GM19438 (cell line): ENCODE data around the gene HLA-DRA.
A peak's percentile ranks its signal among the peaks of the same experiment; 100 is the strongest.
"Not testable (repeated sequence)": the region's sequence is repeated elsewhere in the genome, so short reads cannot be mapped to it uniquely, and the experiment has no call there.

Experiments used
- ATAC-seq: cut with Tn5 transposase; IDR thresholded peaks from one replicate; pipeline ENCODE4 v1.9.1; 2021; ENCODE audit warnings: low read depth; ENCODE audit not compliant: unreplicated experiment

The HLA-DRA gene

DNA sequence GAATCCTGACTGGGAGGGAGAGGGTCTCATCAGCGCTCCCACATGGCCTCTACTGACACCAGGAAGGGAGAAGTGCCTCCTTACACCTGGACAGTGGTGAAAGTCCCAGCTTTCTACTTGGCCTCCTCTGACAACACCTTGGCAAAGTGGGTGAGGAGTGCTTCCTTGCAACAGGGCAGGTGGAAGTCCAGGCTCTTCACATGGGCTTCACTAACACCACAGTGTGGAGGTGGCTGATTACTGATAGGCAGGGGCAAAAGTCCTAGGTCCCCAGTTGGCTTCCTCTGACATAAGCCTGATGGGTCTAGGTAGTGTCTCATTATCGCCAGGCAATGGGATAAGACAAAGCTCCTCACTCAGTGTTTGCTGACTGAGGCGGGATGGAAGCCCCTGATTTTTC lies 9.5 kb upstream of the HLA-DRA start:
- ATAC-seq = no peak

DNA sequence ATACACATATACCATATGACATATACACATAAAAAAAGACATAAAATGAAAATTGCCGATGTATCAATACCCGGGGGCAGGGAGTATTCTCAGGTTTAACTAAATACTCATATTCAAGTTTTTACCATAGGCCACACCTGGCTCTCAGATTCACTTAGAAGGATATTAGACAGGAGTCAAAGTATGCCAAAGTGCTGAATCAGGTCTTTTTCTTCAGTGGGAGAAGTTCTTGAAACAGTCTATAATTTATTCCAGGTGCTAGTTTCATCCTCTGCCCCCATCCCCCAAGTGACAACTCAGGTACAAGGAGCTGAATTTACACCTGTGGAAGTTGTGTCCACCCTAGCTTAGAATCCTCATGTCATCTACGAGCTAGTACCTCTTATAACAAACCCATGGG lies 8.5 kb upstream of the HLA-DRA start:
- ATAC-seq = no peak

DNA sequence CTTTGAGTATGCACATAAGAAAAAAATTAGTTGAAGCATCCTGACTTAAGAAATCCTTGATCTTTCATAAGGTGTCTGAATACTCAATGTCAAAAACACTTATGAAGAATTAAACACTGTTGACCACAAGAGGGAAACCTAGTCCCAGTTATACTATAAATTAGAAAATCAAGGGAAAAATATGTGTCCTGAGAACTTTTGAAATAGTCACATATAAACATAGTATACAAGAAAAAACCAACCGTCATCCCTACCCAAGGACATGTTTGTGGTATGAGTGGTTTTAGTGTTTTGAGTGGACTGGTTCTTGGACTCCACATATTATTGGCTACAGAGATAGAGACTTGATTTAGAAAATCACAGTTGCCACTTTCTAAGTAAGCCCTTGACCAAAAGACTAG lies 7.6 kb upstream of the HLA-DRA start:
- no peak for ATAC-seq

GRCh38 chr6:32433950-32434349 lies 5.7 kb upstream of the HLA-DRA start:
- not testable (repeated sequence) for ATAC-seq

- ATAC-seq = no peak
Measured at GRCh38 chr6:32436186-32436585, 3.5 kb upstream of the HLA-DRA start.

DNA sequence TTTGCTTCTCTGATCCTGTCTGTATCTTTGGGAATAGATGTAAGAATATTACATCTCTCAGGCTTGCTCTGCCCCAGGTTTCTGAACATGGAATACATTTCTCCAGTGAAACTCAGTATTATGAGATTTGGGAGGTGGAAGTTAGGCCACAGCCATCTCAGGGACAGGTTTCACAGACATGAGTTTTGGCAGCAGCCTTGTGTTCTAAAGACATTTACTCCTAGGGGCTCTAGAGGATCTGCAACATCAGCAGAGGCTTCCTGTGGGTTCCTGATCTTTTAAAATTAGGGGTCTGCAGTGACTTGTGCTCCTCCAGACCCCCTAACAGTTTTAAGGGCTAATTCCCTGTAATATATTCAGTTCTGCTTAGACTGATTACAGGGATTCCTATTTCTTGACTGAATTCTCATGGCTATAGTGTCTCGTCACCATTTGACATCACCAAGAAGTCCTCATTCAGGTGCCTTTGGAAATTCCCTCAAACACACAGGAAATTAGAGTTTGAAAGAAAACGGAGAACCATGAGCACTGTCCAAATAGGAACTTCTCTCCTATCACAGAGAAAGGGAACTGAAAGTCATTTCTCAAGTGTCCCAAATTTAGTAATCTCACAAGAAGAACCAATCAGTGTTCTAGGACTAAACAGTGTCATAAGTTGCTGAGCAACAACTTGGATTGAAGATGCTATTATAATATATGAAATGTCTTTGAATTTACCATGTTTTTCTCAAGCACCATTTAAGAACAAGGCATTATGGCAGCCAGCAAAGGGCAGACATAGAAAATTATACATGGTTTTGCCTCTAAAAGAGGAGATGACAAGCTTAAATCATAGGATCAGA lies 2.5 kb upstream of the HLA-DRA start:
- ATAC-seq = peak; percentile 42

GRCh38 chr6:32439139-32439538 lies 548 bp upstream of the HLA-DRA start:
- ATAC-seq = no peak

GRCh38 chr6:32442243-32442667 lies 2.6 kb downstream of the HLA-DRA start:
- no peak for ATAC-seq

DNA sequence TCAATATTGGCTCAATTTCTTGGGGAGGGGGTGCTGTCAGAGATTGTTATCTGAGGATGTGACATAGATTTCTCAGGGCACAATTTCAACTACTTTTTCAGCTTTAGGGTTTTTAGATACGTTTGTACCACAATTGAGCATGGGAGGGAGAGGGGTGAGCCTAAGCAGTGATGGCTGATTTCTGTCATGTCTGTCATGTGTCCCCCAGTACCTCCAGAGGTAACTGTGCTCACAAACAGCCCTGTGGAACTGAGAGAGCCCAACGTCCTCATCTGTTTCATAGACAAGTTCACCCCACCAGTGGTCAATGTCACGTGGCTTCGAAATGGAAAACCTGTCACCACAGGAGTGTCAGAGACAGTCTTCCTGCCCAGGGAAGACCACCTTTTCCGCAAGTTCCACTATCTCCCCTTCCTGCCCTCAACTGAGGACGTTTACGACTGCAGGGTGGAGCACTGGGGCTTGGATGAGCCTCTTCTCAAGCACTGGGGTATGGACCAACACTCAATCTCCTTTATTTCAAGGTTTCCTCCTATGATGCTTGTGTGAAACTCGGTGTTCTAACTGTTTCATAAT lies 3.4 kb downstream of the HLA-DRA start:
- ATAC-seq = no peak

GRCh38 chr6:32444433-32444832 lies 4.7 kb downstream of the HLA-DRA start:
- ATAC-seq = no peak

DNA sequence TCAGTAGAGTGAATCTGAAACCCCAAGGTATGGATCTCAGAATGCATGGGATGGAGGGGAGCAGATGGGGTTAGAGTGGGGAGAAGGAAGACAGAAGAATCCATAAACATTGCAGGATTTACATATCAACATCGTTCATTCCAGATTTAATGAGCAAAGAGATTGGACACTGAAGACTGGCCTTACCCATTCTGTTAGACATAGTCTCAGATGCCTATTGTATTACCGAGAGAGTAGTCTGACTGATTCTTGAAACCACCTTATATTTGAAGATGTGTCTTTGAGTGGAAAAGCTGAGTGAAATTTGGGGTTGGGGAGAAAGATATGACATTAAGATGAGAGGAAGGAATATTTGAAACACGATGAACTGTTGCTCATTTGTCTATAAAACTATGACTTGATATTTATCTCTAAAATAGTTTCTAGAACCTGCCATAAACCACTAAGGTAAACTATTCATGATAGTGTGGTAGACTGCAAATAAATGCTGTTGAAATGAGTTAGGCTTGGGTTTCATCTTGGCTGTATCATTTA lies 5.7 kb downstream of the HLA-DRA start:
- no peak for ATAC-seq

GRCh38 chr6:32447932-32448331 lies 8.2 kb downstream of the HLA-DRA start:
- ATAC-seq = no peak

DNA sequence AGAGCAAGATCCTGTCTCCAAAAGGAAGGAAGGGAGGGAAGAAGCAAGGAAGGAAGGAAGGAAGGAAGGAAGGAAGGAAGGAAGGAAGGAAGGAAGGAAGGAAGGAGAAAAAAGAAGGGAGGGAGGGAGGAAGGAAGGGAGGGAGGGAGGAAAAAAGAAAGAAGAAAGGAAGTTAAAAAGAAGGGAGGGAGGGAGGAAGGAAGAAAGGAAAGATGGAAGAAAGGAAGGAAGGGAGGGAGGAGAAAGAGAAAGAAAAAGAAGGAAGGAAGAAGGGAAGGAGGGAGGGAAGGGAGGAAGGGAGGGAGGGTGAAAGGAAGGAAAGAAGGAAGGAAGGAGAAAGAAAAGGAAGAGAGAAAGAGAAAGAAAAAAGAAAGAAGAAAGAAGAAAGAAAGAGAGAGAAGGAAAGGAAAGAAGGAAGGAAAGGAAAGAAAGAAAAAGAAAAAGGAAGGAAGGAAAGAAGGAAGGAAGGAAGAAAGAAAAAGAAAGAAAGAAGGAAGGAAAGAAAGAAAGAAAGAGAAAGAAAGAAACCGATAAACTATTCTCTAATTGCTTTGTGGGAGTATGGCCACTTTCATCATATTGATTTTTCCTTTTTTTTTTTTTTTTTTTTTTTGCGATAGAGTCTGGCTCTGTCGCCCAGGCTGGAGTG lies 9.5 kb downstream of the HLA-DRA start:
- ATAC-seq = no peak

- ATAC-seq = no peak
Measured at GRCh38 chr6:32457054-32457453, 17.4 kb downstream of the HLA-DRA start.

DNA sequence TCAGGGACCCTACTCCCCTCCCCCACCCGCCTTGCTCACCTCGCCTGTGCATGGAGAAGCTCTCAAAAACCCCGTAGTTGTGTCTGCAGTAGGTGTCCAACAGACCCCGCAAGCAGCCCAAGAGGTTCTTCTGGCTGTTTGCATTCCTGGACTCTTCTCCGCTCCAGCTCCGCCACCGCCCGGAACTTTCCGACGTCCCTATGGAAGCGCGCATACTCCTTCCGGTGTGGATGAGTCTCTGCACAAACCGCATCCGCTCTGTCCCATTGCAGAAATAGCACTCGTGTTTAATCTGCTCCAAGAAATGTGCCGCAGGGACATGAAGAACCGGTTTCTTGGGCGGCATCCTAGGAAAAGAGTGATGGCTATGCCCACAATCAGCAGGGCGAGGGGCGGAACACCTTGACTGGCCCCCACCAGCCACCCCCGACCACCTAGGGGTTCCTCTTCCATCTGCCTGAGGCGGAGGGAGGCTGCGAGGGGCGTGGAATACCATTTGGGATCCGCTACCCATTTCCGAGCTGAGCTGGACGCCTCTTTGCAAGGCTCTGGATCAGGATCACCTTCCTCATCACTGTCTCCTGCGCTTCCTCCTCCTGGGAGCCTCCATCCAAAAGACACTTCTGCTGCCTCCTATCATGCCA lies 20.2 kb downstream of the HLA-DRA start:
- ATAC-seq = no peak

GRCh38 chr6:32460528-32460927 lies 20.8 kb downstream of the HLA-DRA start:
- no peak for ATAC-seq

DNA sequence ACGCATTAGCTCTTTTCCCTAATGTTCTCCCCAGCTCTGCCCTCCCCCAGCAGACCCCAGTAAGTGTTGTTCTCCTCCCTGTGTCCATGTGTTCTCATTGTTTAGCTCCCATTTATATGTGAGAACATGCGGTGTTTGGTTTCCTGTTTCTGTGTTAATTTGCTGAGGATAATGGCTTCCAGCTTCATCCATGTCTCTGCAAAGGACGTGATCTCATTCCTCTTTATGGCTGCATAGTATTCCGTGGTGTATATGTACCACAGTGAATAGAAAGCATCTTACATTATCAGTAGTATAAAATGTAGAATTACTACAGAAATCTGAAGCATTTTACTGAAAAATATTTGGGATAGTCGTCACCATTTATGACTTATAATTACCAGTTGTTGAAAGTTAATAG lies 21.8 kb downstream of the HLA-DRA start:
- no peak for ATAC-seq

DNA sequence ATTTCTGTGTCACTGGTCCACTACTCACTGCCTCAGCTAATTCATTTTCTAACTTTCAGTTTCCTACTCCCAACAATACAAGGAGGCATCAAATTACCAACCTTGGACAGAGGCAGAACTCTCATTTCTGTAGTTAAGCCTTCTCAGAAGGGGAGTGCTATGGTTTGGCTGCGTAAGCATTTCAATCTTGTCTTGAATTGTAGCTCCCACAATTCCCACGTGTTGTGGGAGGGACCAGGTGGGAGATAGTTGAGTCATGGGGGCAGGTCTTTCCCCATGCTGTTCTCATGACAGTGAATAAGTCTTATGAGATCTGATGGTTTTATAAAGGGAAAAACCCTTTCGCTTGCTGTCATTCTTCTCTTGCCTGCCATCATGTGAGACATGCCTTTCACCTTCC lies 22.9 kb downstream of the HLA-DRA start:
- ATAC-seq = peak; percentile 77

DNA sequence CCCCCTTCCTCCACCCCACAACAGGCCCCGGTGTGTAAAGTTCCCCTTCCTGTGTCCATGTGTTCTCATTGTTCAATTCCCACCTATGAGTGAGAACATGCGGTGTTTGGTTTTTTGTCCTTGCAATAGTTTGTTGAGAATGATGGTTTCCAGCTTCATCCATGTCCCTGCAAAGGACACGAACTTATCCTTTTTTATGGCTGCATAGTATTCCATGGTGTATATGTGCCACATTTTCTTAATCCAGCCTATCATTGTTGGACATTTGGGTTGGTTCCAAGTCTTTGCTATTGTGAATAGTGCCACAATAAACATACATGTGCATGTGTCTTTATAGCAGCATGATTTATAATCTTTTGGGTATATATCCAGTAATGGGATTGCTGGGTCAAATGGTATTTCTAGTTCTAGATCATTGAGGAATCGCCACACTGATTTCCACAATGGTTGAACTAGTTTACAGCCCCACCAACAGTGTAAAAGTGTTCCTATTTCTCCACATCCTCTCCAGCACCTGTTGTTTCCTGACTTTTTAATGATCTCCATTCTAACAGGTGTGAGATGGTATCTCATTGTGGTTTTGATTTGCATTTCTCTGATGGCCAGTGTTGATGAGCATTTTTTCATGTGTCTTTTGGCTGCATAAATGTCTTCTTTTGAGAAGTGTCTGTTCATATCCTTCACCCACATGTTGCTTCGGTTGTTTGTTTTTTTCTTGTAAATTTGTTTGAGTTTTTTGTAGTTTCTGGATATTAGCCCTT lies 28.2 kb downstream of the HLA-DRA start:
- ATAC-seq = not testable (repeated sequence)

- ATAC-seq = no peak
Measured at GRCh38 chr6:32472781-32473375, 33.2 kb downstream of the HLA-DRA start.
